ENCODE measurements around the gene AFG3L2. TPM values are rescaled to one million over a fixed set of nuclear protein-coding genes. Genes with fewer than 3 reads are reported as not detected.

The AFG3L2 gene
- total RNA-seq, 1 experiment from 2014 or later = 66.7 TPM

DNA sequence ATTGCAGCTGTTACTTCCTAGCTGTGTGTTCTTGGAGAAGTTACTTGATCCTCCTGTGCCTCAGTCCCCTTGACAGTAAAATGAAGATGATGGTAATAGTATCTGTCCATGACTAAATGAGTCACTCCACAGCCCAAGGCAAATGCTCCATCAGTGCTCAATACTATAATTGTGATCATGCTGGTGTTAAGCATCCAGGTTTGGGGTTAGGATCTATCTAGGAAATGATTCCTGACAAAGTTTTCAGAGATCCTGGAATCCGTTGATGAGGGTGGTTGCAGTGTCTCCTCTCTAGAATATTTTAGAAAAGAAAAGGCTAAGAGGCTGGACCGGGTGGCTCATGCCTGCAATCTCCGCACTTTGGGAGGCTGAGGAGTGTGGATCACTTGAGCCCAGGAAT, 28.0 kb upstream of the AFG3L2 start:
- intact Hi-C loops (cut with micrococcal nuclease) = loop anchor here (5.0 kb wide), 1 partner anchor 542 kb away; the partner anchor contains the start of gene SEH1L
- CTCF ChIA-PET = no interaction called here
- H3K4me2 ChIP-seq (ENCODE audit: low read length) = no peak overlapping the region

More for the DNA sequence above, 28.0 kb upstream of the AFG3L2 start:
- DNase-seq (ENCODE audit: low read depth, low spot score) (no peak), ATAC-seq (no peak)
- no peak overlapping the region for H2AFZ ChIP-seq (ENCODE audit: low read depth, low read length, poor library complexity, severe bottlenecking)
- no TSS peak for BruUV-seq (replicated peaks)
- no peaks in the 10 kb centered on the region for H3K9me2 ChIP-seq (ENCODE audit: insufficient read depth)
- no peak overlapping the region for H3K4me3 ChIP-seq (replicated peaks in 1 of 2; ENCODE audit: low read depth in 1 of 2, low read length in 2 of 2)
- ChIA-PET RAD21 (ENCODE audit: low non-redundant PET in 1 of 2, low total read pairs in 2 of 2, uncharacterized antibody in 2 of 2, unreplicated experiment in 2 of 2) (no interaction called here), POLR2A (no interaction called here)
- peaks cover 17% of the 10 kb centered on the region; the same call in 1 of the 2 replicates for H3K27me3 ChIP-seq (ENCODE audit: insufficient read depth, low read length)
- H3K27ac ChIP-seq (ENCODE audit: low read depth, low read length) = no peak overlapping the region
- no peak for TF ChIP-seq EZH2phosphoT487 (IDR thresholded peaks at IDR 0.05; ENCODE audit: borderline replicate concordance)
- TF ChIP-seq MAX (IDR thresholded peaks at IDR 0.05) = no peak
- no peak for TF ChIP-seq ZNF274 (IDR thresholded peaks at IDR 0.05; ENCODE audit: low read depth, low read length)
- TF ChIP-seq YY1 (IDR thresholded peaks at IDR 0.05; ENCODE audit: extremely low read depth, insufficient replicate concordance, low read depth, low read length) = no peak
- no peak for TF ChIP-seq CTCF (IDR thresholded peaks at IDR 0.05 in 2 of 3, conservative IDR thresholded peaks at IDR 0.05 in 1 of 3; ENCODE audit: borderline replicate concordance in 1 of 3, insufficient read depth in 1 of 3, low read depth in 2 of 3, low read length in 2 of 3)
- no peak for TF ChIP-seq ZFX (IDR thresholded peaks at IDR 0.05)
- no peak for TF ChIP-seq CEBPB (IDR thresholded peaks at IDR 0.05; ENCODE audit: low read depth)
- TF ChIP-seq, protein P1, sequence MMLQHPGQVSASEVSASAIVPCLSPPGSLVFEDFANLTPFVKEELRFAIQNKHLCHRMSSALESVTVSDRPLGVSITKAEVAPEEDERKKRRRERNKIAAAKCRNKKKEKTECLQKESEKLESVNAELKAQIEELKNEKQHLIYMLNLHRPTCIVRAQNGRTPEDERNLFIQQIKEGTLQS (IDR thresholded peaks at IDR 0.05) = no peak
- TF ChIP-seq EGR1 (IDR thresholded peaks at IDR 0.05; ENCODE audit: low read depth) = no peak
- TF ChIP-seq TCF7L2 (IDR thresholded peaks at IDR 0.05; ENCODE audit: borderline replicate concordance, extremely low read depth, insufficient read depth, insufficient read length) = no peak
- TF ChIP-seq SIN3A (IDR thresholded peaks at IDR 0.05; ENCODE audit: low read depth) = no peak
- TF ChIP-seq FOSL1 (IDR thresholded peaks at IDR 0.05; ENCODE audit: low read depth) = no peak
- TF ChIP-seq, protein P2, sequence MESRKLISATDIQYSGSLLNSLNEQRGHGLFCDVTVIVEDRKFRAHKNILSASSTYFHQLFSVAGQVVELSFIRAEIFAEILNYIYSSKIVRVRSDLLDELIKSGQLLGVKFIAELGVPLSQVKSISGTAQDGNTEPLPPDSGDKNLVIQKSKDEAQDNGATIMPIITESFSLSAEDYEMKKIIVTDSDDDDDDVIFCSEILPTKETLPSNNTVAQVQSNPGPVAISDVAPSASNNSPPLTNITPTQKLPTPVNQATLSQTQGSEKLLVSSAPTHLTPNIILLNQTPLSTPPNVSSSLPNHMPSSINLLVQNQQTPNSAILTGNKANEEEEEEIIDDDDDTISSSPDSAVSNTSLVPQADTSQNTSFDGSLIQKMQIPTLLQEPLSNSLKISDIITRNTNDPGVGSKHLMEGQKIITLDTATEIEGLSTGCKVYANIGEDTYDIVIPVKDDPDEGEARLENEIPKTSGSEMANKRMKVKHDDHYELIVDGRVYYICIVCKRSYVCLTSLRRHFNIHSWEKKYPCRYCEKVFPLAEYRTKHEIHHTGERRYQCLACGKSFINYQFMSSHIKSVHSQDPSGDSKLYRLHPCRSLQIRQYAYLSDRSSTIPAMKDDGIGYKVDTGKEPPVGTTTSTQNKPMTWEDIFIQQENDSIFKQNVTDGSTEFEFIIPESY (IDR thresholded peaks at IDR 0.05; ENCODE audit: extremely low read depth, insufficient replicate concordance, low read length) = no peak
- TF ChIP-seq ELF1 (IDR thresholded peaks at IDR 0.05; ENCODE audit: borderline replicate concordance, low read depth) = no peak
- no peak for TF ChIP-seq SRF (IDR thresholded peaks at IDR 0.05; ENCODE audit: low read depth)
- H4K20me1 ChIP-seq (ENCODE audit: insufficient read depth) = no peaks in the 10 kb centered on the region
- H3K79me2 ChIP-seq (ENCODE audit: insufficient read depth, low read length) = peaks cover 19% of the 10 kb centered on the region
- no peaks in the 10 kb centered on the region for H3K36me3 ChIP-seq (ENCODE audit: control insufficient read depth in 1 of 2, insufficient read depth in 2 of 2, low read length in 2 of 2)
- peaks cover 14 to 38% of the 10 kb centered on the region in 2 experiments for H3K4me1 ChIP-seq (ENCODE audit: control insufficient read depth in 1 of 2, insufficient read depth in 2 of 2, low read length in 2 of 2)
- H3K9ac ChIP-seq (ENCODE audit: low read length) = no peak overlapping the region
- H3K9me3 ChIP-seq (ENCODE audit: control insufficient read depth in 1 of 2, insufficient read depth in 1 of 2, low read depth in 1 of 2, low read length in 2 of 2) = no peaks in the 10 kb centered on the region

Measured in HCT116 (cell line).